Activated naive CD4-positive, alpha-beta T cell treated with anti-CD3 and anti-CD28 coated beads, Interleukin-2, amount 10 ng/mL, durations not matched to agents 7 days and 5 days (primary cell): ENCODE data around the gene PTPRD.

Source experiments
- CTCF ChIA-PET: fragments of 350-600 bp; sonication (Branson Sonifier 250); formaldehyde crosslinking; loops from one replicate; lab custom pipeline; 2021; ENCODE audit warnings: antibody characterized with exemption; lab: Charles Lee
- DNase-seq: peaks from one replicate; pipeline ENCODE4 v3.0.0-alpha.2; 2020
- H3K27ac Mint-ChIP-seq: one replicate; pipeline ENCODE4 v1.8.0; 2021; ENCODE audit warnings: mild to moderate bottlenecking, moderate library complexity, mixed read lengths
- H3K27me3 Mint-ChIP-seq: one replicate; pipeline ENCODE4 v1.8.0; 2021; ENCODE audit warnings: mild to moderate bottlenecking, mixed read lengths
- H3K36me3 Mint-ChIP-seq: one replicate; pipeline ENCODE4 v1.8.0; 2021; ENCODE audit warnings: mixed read lengths
- H3K4me1 Mint-ChIP-seq: one replicate; pipeline ENCODE4 v1.8.0; 2021; ENCODE audit warnings: mixed read lengths
- H3K4me3 Mint-ChIP-seq: one replicate; pipeline ENCODE4 v1.8.0; 2021; ENCODE audit warnings: mild to moderate bottlenecking, moderate library complexity, mixed read lengths
- H3K9me3 Mint-ChIP-seq: one replicate; pipeline ENCODE4 v1.8.0; 2021; ENCODE audit warnings: mixed read lengths

PTPRD gene

GRCh38 chr9:8332331-8332650, 2280.5 kb downstream of the PTPRD start:
- H3K9me3 Mint-ChIP-seq: no peaks in the 10 kb centered on the region
- no peak for DNase-seq
- CTCF ChIA-PET: no interaction called here
- no peak overlapping the region for H3K4me3 Mint-ChIP-seq
- H3K36me3 Mint-ChIP-seq: no peaks in the 10 kb centered on the region
- no peak overlapping the region for H3K27ac Mint-ChIP-seq
- no peaks in the 10 kb centered on the region for H3K4me1 Mint-ChIP-seq
- H3K27me3 Mint-ChIP-seq: no peaks in the 10 kb centered on the region

GRCh38 chr9:8331507-8332330, 2281.1 kb downstream of the PTPRD start:
- no peak for DNase-seq
- Mint-ChIP-seq H3K36me3 (no peaks in the 10 kb centered on the region), H3K27ac (no peak overlapping the region), H3K9me3 (no peaks in the 10 kb centered on the region), H3K4me3 (no peak overlapping the region), H3K27me3 (no peaks in the 10 kb centered on the region), H3K4me1 (no peaks in the 10 kb centered on the region)
- CTCF ChIA-PET: no interaction called here

- no peak for DNase-seq
- Mint-ChIP-seq H3K9me3 (no peaks in the 10 kb centered on the region), H3K27me3 (no peaks in the 10 kb centered on the region), H3K36me3 (no peaks in the 10 kb centered on the region), H3K4me3 (no peak overlapping the region), H3K27ac (no peak overlapping the region), H3K4me1 (no peaks in the 10 kb centered on the region)
- CTCF ChIA-PET: no interaction called here
These were observed 2283.1 kb downstream of the PTPRD start for GRCh38 chr9:8329561-8330283.

GRCh38 chr9:8315211-8315610, 2297.6 kb downstream of the PTPRD start:
- Mint-ChIP-seq H3K27me3 (no peaks in the 10 kb centered on the region), H3K9me3 (peaks cover 2% of the 10 kb centered on the region), H3K36me3 (no peaks in the 10 kb centered on the region), H3K4me3 (no peak overlapping the region), H3K27ac (no peak overlapping the region), H3K4me1 (no peaks in the 10 kb centered on the region)
- no peak for DNase-seq
- CTCF ChIA-PET: no interaction called here

GRCh38 chr9:8309258-8309657, 2303.5 kb downstream of the PTPRD start:
- no peaks in the 10 kb centered on the region for H3K4me1 Mint-ChIP-seq
- DNase-seq: no peak
- CTCF ChIA-PET: no interaction called here
- no peaks in the 10 kb centered on the region for H3K27me3 Mint-ChIP-seq
- H3K27ac Mint-ChIP-seq: no peak overlapping the region
- H3K36me3 Mint-ChIP-seq: no peaks in the 10 kb centered on the region
- H3K4me3 Mint-ChIP-seq: no peak overlapping the region
- H3K9me3 Mint-ChIP-seq: peaks cover 2% of the 10 kb centered on the region

GRCh38 chr9:8304720-8305119, 2308.1 kb downstream of the PTPRD start:
- DNase-seq: no peak
- Mint-ChIP-seq H3K4me1 (no peaks in the 10 kb centered on the region), H3K27ac (no peak overlapping the region), H3K9me3 (no peaks in the 10 kb centered on the region), H3K27me3 (no peaks in the 10 kb centered on the region), H3K4me3 (no peak overlapping the region), H3K36me3 (no peaks in the 10 kb centered on the region)
- CTCF ChIA-PET: no interaction called here

GRCh38 chr9:8301296-8301695, 2311.5 kb downstream of the PTPRD start:
- no peaks in the 10 kb centered on the region for H3K36me3 Mint-ChIP-seq
- no peak overlapping the region for H3K27ac Mint-ChIP-seq
- no peak overlapping the region for H3K4me3 Mint-ChIP-seq
- H3K4me1 Mint-ChIP-seq: no peaks in the 10 kb centered on the region
- no peak for DNase-seq
- CTCF ChIA-PET: no interaction called here
- no peaks in the 10 kb centered on the region for H3K9me3 Mint-ChIP-seq
- H3K27me3 Mint-ChIP-seq: no peaks in the 10 kb centered on the region

- CTCF ChIA-PET: no interaction called here
- Mint-ChIP-seq H3K27ac (no peak overlapping the region), H3K36me3 (no peaks in the 10 kb centered on the region), H3K4me1 (no peaks in the 10 kb centered on the region), H3K27me3 (no peaks in the 10 kb centered on the region), H3K9me3 (no peaks in the 10 kb centered on the region), H3K4me3 (no peak overlapping the region)
- no peak for DNase-seq
These were observed 2315.8 kb downstream of the PTPRD start for GRCh38 chr9:8297047-8297446.

GRCh38 chr9:8292657-8293056, 2320.1 kb downstream of the PTPRD start:
- H3K4me3 Mint-ChIP-seq: no peak overlapping the region
- DNase-seq: no peak
- H3K4me1 Mint-ChIP-seq: no peaks in the 10 kb centered on the region
- CTCF ChIA-PET: no interaction called here
- no peaks in the 10 kb centered on the region for H3K27me3 Mint-ChIP-seq
- H3K27ac Mint-ChIP-seq: no peak overlapping the region
- no peaks in the 10 kb centered on the region for H3K9me3 Mint-ChIP-seq
- H3K36me3 Mint-ChIP-seq: no peaks in the 10 kb centered on the region

GRCh38 chr9:8289681-8290080, 2323.1 kb downstream of the PTPRD start:
- CTCF ChIA-PET: no interaction called here
- H3K27me3 Mint-ChIP-seq: peaks cover 5% of the 10 kb centered on the region
- no peaks in the 10 kb centered on the region for H3K9me3 Mint-ChIP-seq
- H3K4me3 Mint-ChIP-seq: no peak overlapping the region
- H3K27ac Mint-ChIP-seq: no peak overlapping the region
- no peaks in the 10 kb centered on the region for H3K4me1 Mint-ChIP-seq
- H3K36me3 Mint-ChIP-seq: no peaks in the 10 kb centered on the region
- DNase-seq: no peak

GRCh38 chr9:8287970-8288369, 2324.8 kb downstream of the PTPRD start:
- no peak for DNase-seq
- Mint-ChIP-seq H3K4me3 (no peak overlapping the region), H3K9me3 (no peaks in the 10 kb centered on the region), H3K36me3 (no peaks in the 10 kb centered on the region), H3K4me1 (no peaks in the 10 kb centered on the region), H3K27me3 (peaks cover 5% of the 10 kb centered on the region), H3K27ac (no peak overlapping the region)
- CTCF ChIA-PET: no interaction called here

- Mint-ChIP-seq H3K4me3 (no peak overlapping the region), H3K4me1 (no peaks in the 10 kb centered on the region), H3K27ac (no peak overlapping the region), H3K36me3 (no peaks in the 10 kb centered on the region), H3K27me3 (peaks cover 5% of the 10 kb centered on the region), H3K9me3 (no peaks in the 10 kb centered on the region)
- no peak for DNase-seq
- CTCF ChIA-PET: no interaction called here
These were observed 2325.3 kb downstream of the PTPRD start for GRCh38 chr9:8287501-8287900.

GRCh38 chr9:8284884-8285283, 2327.9 kb downstream of the PTPRD start:
- CTCF ChIA-PET: no interaction called here
- peaks cover 5% of the 10 kb centered on the region for H3K27me3 Mint-ChIP-seq

GRCh38 chr9:8282535-8282934, 2330.3 kb downstream of the PTPRD start:
- no peaks in the 10 kb centered on the region for H3K4me1 Mint-ChIP-seq
- H3K27me3 Mint-ChIP-seq: peaks cover 5% of the 10 kb centered on the region
- H3K36me3 Mint-ChIP-seq: no peaks in the 10 kb centered on the region
- no peak for DNase-seq
- CTCF ChIA-PET: no interaction called here
- H3K4me3 Mint-ChIP-seq: no peak overlapping the region
- no peaks in the 10 kb centered on the region for H3K9me3 Mint-ChIP-seq
- H3K27ac Mint-ChIP-seq: no peak overlapping the region

More at GRCh38 chr9:8284884-8285283, 2327.9 kb downstream of the PTPRD start:
- Mint-ChIP-seq H3K4me1 (no peaks in the 10 kb centered on the region), H3K9me3 (no peaks in the 10 kb centered on the region), H3K27ac (no peak overlapping the region), H3K4me3 (no peak overlapping the region), H3K36me3 (no peaks in the 10 kb centered on the region)
- DNase-seq: no peak

GRCh38 chr9:8280811-8281210, 2332.0 kb downstream of the PTPRD start:
- no peak overlapping the region for H3K4me3 Mint-ChIP-seq
- peaks cover 2% of the 10 kb centered on the region for H3K27me3 Mint-ChIP-seq
- CTCF ChIA-PET: no interaction called here
- no peaks in the 10 kb centered on the region for H3K4me1 Mint-ChIP-seq
- no peak overlapping the region for H3K27ac Mint-ChIP-seq
- no peaks in the 10 kb centered on the region for H3K36me3 Mint-ChIP-seq
- H3K9me3 Mint-ChIP-seq: no peaks in the 10 kb centered on the region
- no peak for DNase-seq
